Measurements from ENCODE around the gene NKX2-3. TPM values are rescaled to one million over a fixed set of nuclear protein-coding genes. Genes with fewer than 3 reads are reported as not detected.

The NKX2-3 gene
- total and polyA plus RNA-seq, 9 of the 15 experiments (the other 6 are each of a cell fraction or from before 2014, with no cell fraction given): not detected

- no peak for TF ChIP-seq MYBL2 (IDR thresholded peaks at IDR 0.05; ENCODE audit: low read depth)
- no peak for TF ChIP-seq MYBL2 (CRISPR knock-in tag; IDR thresholded peaks at IDR 0.05; ENCODE audit: borderline replicate concordance)
- no peak for TF ChIP-seq ZNF316 (IDR thresholded peaks at IDR 0.05)
- no peak for TF ChIP-seq CBX1 (IDR thresholded peaks at IDR 0.05; ENCODE audit: low read depth)
- TF ChIP-seq ELF2 (CRISPR knock-in tag; IDR thresholded peaks at IDR 0.05): no peak
- TF ChIP-seq TARDBP (IDR thresholded peaks at IDR 0.05): no peak
- TF ChIP-seq ELF1 (tag; IDR thresholded peaks at IDR 0.05): no peak
- TF ChIP-seq TOE1 (IDR thresholded peaks at IDR 0.05; ENCODE audit: borderline replicate concordance): no peak
- TF ChIP-seq TOE1 (CRISPR knock-in tag; IDR thresholded peaks at IDR 0.05; ENCODE audit: borderline replicate concordance, low read depth): no peak
- no peak for TF ChIP-seq OTX1 (CRISPR knock-in tag; IDR thresholded peaks at IDR 0.05)
- no peak for TF ChIP-seq ZBTB34 (CRISPR knock-in tag; IDR thresholded peaks at IDR 0.05)
- no peak for TF ChIP-seq FIP1L1 (IDR thresholded peaks at IDR 0.05; ENCODE audit: low read depth, low read length, poor library complexity, severe bottlenecking)
- TF ChIP-seq GATA2 (CRISPR knock-in tag; IDR thresholded peaks at IDR 0.05): no peak
Measured at GRCh38 chr10:99551616-99552015, 18.9 kb downstream of the NKX2-3 start (continued).
